A673 (cell line): ENCODE results near the gene SEPSECS. TPM values are rescaled to one million over a fixed set of nuclear protein-coding genes. Genes with fewer than 3 reads are reported as not detected.

Source experiments
- BruUV-seq: library from RNA; stranded (reverse); fragments of 400-500 nt; replicated peaks from 2 replicates; lab custom pipeline; 2021; lab: Mats Ljungman, UMichigan
- CTCF ChIA-PET: fragments of 300-600 bp; sonication (Branson Sonifier 250); formaldehyde crosslinking; loops from one replicate; lab custom pipeline; 2022; ENCODE audit warnings: antibody characterized with exemption; lab: Charles Lee
- POLR2A ChIA-PET: fragments of 300-600 bp; sonication (Branson Sonifier 250); formaldehyde crosslinking; loops from one replicate; lab custom pipeline; 2022; ENCODE audit warnings: antibody characterized with exemption; ENCODE audit not compliant: low non-redundant PET; lab: Charles Lee
- DNase-seq: peaks from one replicate; pipeline ENCODE4 v3.0.0-alpha.2; 2015; ENCODE audit warnings: low spot score
- H3K27ac ChIP-seq: fragments of 200-600 bp; sonication (generic); 2 replicates; pipeline ENCODE4 v1.5.1; 2016; ENCODE audit warnings: mixed run types, low read depth, mild to moderate bottlenecking, mixed read lengths, antibody characterized with exemption, low read length; ENCODE audit not compliant: poor library complexity, severe bottlenecking
- H3K27me3 ChIP-seq: fragments of 200-600 bp; sonication (generic); replicated peaks from 2 replicates; pipeline ENCODE4 v1.6.1; 2017; ENCODE audit warnings: mixed run types, low read depth, mild to moderate bottlenecking, mixed read lengths, antibody characterized with exemption, low read length; ENCODE audit not compliant: insufficient read depth, poor library complexity
- H3K36me3 ChIP-seq: fragments of 200-600 bp; sonication (generic); 2 replicates; pipeline ENCODE4 v1.6.1; 2016; ENCODE audit warnings: mixed run types, mild to moderate bottlenecking, mixed read lengths, antibody characterized with exemption, low read length; ENCODE audit not compliant: insufficient read depth, poor library complexity, severe bottlenecking
- H3K4me1 ChIP-seq: fragments of 200-600 bp; sonication (generic); 2 replicates; pipeline ENCODE4 v1.6.1; 2017; ENCODE audit warnings: mixed run types, mild to moderate bottlenecking, mixed read lengths, antibody characterized with exemption, low read length; ENCODE audit not compliant: insufficient read depth, poor library complexity, severe bottlenecking
- H3K4me3 ChIP-seq: fragments of 200-600 bp; sonication (generic); 2 replicates; pipeline ENCODE4 v1.5.1; 2016; ENCODE audit warnings: low read depth, mixed run types, mild to moderate bottlenecking, mixed read lengths, low read length; ENCODE audit not compliant: poor library complexity, severe bottlenecking
- H3K9me3 ChIP-seq: fragments of 200-600 bp; sonication (generic); 2 replicates; pipeline ENCODE4 v1.6.1; 2016; ENCODE audit warnings: mixed run types, low read depth, mild to moderate bottlenecking, mixed read lengths, antibody characterized with exemption, low read length; ENCODE audit not compliant: poor library complexity, severe bottlenecking
- EZH2 ChIP-seq: fragments of 200-600 bp; sonication (generic); IDR thresholded peaks from 2 replicates; pipeline ENCODE4 v1.6.1; 2017; ENCODE audit warnings: borderline replicate concordance, low read depth, mild to moderate bottlenecking, mixed read lengths, antibody characterized with exemption, low read length; ENCODE audit not compliant: poor library complexity, severe bottlenecking
- intact Hi-C: fragments of 100-400 bp; cut with micrococcal nuclease; formaldehyde crosslinking; loops from one replicate; pipeline ENCODE4 v1.10.0; 2022; ENCODE audit not compliant: unreplicated experiment
- total RNA-seq: library from RNA; stranded (reverse); gene quantifications from 2 replicates; pipeline ENCODE4 v1.2.3, GENCODE V29; 2021
- TF ChIP-seq, protein P1 (sequence below): fragments of 300-800, 200-600 bp; sonication (generic); conservative IDR thresholded peaks from 2 replicates; pipeline ENCODE4 v1.5.1; 2017; ENCODE audit warnings: low read depth, mild to moderate bottlenecking, antibody characterized with exemption, low read length, moderate library complexity, mixed read lengths

Gene SEPSECS
- total RNA-seq, 1 experiment from 2014 or later, result 11.6 TPM

DNA sequence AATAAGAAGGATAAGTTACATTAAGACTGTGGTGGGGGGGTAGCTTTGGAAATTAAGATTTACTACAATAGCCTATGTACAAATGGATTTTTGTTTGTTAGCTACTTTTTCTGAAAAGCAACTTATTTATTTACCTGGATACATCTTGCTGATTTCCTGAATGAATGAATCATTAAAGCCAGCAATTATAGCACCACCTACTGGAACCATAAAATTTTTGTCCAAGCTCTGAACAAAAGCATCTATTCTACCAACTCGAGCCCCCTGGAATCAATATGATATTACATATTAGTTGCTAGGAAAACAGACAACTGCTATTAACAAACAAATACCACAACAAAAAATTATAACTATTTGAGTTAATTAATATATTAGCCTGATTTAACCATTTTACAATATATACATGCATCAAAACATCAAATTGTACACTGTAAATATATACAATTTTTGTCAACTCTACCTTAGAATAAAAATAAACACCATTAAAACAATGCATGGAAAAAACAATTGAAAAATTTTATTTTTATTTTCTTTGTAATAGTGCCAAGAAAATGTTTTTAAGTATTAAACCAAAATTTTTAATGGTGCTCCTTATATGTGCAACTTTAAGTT lies 15.3 kb downstream of the SEPSECS start:
- H3K27ac ChIP-seq, result no peak overlapping the region
- ChIA-PET CTCF (interaction anchor here (0.5 to 1.2 kb wide), 4 partner anchors 12 to 165 kb away, joined by 3 to 7 read pairs (median 4); no protein-coding TSS in a partner anchor), POLR2A (no interaction called here)
- intact Hi-C loops, result loop anchor here (5.0 to 10.0 kb wide), 2 partner anchors 163 to 660 kb away; no protein-coding TSS in a partner anchor
- TF ChIP-seq, protein P1, sequence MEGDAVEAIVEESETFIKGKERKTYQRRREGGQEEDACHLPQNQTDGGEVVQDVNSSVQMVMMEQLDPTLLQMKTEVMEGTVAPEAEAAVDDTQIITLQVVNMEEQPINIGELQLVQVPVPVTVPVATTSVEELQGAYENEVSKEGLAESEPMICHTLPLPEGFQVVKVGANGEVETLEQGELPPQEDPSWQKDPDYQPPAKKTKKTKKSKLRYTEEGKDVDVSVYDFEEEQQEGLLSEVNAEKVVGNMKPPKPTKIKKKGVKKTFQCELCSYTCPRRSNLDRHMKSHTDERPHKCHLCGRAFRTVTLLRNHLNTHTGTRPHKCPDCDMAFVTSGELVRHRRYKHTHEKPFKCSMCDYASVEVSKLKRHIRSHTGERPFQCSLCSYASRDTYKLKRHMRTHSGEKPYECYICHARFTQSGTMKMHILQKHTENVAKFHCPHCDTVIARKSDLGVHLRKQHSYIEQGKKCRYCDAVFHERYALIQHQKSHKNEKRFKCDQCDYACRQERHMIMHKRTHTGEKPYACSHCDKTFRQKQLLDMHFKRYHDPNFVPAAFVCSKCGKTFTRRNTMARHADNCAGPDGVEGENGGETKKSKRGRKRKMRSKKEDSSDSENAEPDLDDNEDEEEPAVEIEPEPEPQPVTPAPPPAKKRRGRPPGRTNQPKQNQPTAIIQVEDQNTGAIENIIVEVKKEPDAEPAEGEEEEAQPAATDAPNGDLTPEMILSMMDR, result peak; percentile 77
- no peak for TF ChIP-seq EZH2
- H3K4me1 ChIP-seq, result no peaks in the 10 kb centered on the region
- H3K36me3 ChIP-seq, result no peaks in the 10 kb centered on the region
- no peak overlapping the region for H3K4me3 ChIP-seq
- DNase-seq, result peak; percentile 45
- no peaks in the 10 kb centered on the region for H3K9me3 ChIP-seq
- no TSS peak for BruUV-seq
- no peaks in the 10 kb centered on the region for H3K27me3 ChIP-seq

GRCh38 chr4:25142468-25142867 lies 17.8 kb downstream of the SEPSECS start:
- intact Hi-C loops, result loop anchor here (10.0 kb wide), 1 partner anchor 658 kb away; no protein-coding TSS in a partner anchor
- Histone ChIP-seq H3K4me1 (no peaks in the 10 kb centered on the region), H3K36me3 (no peaks in the 10 kb centered on the region), H3K4me3 (no peak overlapping the region), H3K27me3 (no peaks in the 10 kb centered on the region), H3K9me3 (no peaks in the 10 kb centered on the region), H3K27ac (no peak overlapping the region)
- TF ChIP-seq, protein P1, result no peak
- TF ChIP-seq EZH2, result no peak
- ChIA-PET POLR2A (no interaction called here), CTCF (no interaction called here)
- no TSS peak for BruUV-seq
- no peak for DNase-seq

GRCh38 chr4:25141592-25141991 lies 18.7 kb downstream of the SEPSECS start:
- POLR2A ChIA-PET, result no interaction called here
- Histone ChIP-seq H3K27ac (no peak overlapping the region), H3K4me3 (no peak overlapping the region), H3K9me3 (no peaks in the 10 kb centered on the region), H3K4me1 (no peaks in the 10 kb centered on the region), H3K27me3 (no peaks in the 10 kb centered on the region), H3K36me3 (no peaks in the 10 kb centered on the region)
- CTCF ChIA-PET, result interaction anchor here (0.6 kb wide), 1 partner anchor 177 kb away, joined by 4 read pairs; no protein-coding TSS in a partner anchor
- BruUV-seq, result no TSS peak
- no peak for DNase-seq
- TF ChIP-seq, protein P1, result no peak
- TF ChIP-seq EZH2, result no peak
- intact Hi-C loops, result loop anchor here (10.0 kb wide), 1 partner anchor 657 kb away; no protein-coding TSS in a partner anchor
